Smooth muscle cell (in vitro differentiated cells): ENCODE results near the gene MYO18B. TPM values are rescaled to one million over a fixed set of nuclear protein-coding genes. Genes with fewer than 3 reads are reported as not detected.

Experiments used
- DNase-seq: peaks from one replicate; lab custom pipeline; 2025; ENCODE audit not compliant: unreplicated experiment; lab: John Stamatoyannopoulos, UW
- H2AFZ ChIP-seq: fragments of 200-600 bp; sonication (generic); 2 replicates; pipeline ENCODE4 v1.6.0; 2016; ENCODE audit warnings: antibody characterized with exemption, low read depth, mild to moderate bottlenecking
- H3F3A ChIP-seq: fragments of 200-600 bp; sonication (generic); 2 replicates; pipeline ENCODE4 v1.6.0; 2017; ENCODE audit warnings: antibody characterized with exemption, low read depth
- H3K27ac ChIP-seq: fragments of 200-600 bp; sonication (generic); 2 replicates; pipeline ENCODE4 v1.5.1; 2016; ENCODE audit warnings: low read depth, mild to moderate bottlenecking
- H3K27me3 ChIP-seq: fragments of 200-600 bp; sonication (generic); 2 replicates; pipeline ENCODE4 v1.6.1; 2016; ENCODE audit warnings: low read depth, mild to moderate bottlenecking
- H3K36me3 ChIP-seq: fragments of 200-600 bp; sonication (generic); 2 replicates; pipeline ENCODE4 v1.5.1; 2016; ENCODE audit warnings: low read depth
- H3K4me1 ChIP-seq: fragments of 200-600 bp; sonication (generic); 2 replicates; pipeline ENCODE4 v1.5.1; 2016; ENCODE audit warnings: low read depth
- H3K4me2 ChIP-seq: fragments of 200-600 bp; sonication (generic); 2 replicates; pipeline ENCODE4 v1.6.0; 2016; ENCODE audit warnings: mild to moderate bottlenecking
- H3K4me3 ChIP-seq: fragments of 200-600 bp; sonication (generic); 2 replicates; pipeline ENCODE4 v1.5.1; 2016; ENCODE audit warnings: mild to moderate bottlenecking
- H3K79me2 ChIP-seq: fragments of 200-600 bp; sonication (generic); 2 replicates; pipeline ENCODE4 v1.6.0; 2016; ENCODE audit warnings: low read depth, mild to moderate bottlenecking
- H3K9ac ChIP-seq: fragments of 200-600 bp; sonication (generic); 2 replicates; pipeline ENCODE4 v1.6.0; 2016; ENCODE audit warnings: low read depth
- H3K9me3 ChIP-seq: fragments of 200-600 bp; sonication (generic); replicated peaks from 2 replicates; pipeline ENCODE4 v1.5.1; 2016; ENCODE audit warnings: low read depth
- H4K20me1 ChIP-seq: fragments of 200-600 bp; sonication (generic); 2 replicates; pipeline ENCODE4 v1.6.0; 2016; ENCODE audit warnings: low read depth
- WGBS: methylation state at CpG from one replicate; pipeline ENCODE4 v1.1.7; 2016; ENCODE audit warnings: low lambda C conversion rate; 5-methylcytosine and 5-hydroxymethylcytosine counted together
- polyA plus RNA-seq: library from polyadenylated mRNA; unstranded; fragments of >200 nt; fragmentation: Nextera tagmentation; extraction: Ambion mirVana; gene quantifications from 2 replicates; pipeline ENCODE4 v1.2.1, GENCODE V29; 2016
- total RNA-seq: library from RNA; depleted of rRNA; stranded (reverse); fragments of >200 nt; gene quantifications from 2 replicates; pipeline ENCODE4 v1.2.3, GENCODE V29; 2014
- TF ChIP-seq, protein P1 (sequence below): fragments of 200-600 bp; sonication (generic); IDR thresholded peaks from 2 replicates; pipeline ENCODE4 v1.5.1; 2017; ENCODE audit warnings: borderline replicate concordance, mild to moderate bottlenecking, antibody characterized with exemption; ENCODE audit not compliant: insufficient read depth, poor library complexity, severe bottlenecking

Gene MYO18B
- total and polyA plus RNA-seq, 2 experiments from 2014 or later: 0.13 to 1.2 TPM

DNA sequence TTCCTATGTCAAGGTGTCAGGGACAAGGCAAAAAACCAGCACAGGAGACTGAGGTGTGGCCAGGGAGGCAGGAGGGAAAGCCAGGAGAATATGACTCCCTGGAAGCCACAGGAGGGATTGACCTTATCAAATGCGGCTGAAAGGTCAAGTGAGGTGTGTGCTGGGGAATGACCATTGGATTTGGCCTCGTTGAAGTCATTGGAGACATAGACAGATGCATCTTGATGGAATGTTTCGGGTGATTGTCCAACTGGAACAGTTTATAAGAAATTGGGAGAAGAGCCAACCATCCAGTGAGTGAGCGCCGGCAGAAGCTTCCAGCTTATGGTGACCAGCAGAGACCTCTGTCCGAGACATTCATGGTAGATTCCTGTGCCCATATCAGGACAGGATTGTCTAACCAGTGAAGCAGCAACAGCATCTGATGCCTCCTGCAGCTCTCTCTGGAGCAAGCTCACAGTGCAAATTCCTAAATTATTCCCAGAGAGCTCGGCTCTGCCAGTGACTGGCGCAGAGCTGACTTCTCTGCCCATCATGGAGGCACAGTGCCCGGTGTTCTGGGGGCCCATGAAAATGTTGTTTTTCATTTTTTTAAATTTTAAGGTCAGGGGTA is 95.4 kb downstream of the MYO18B start:
- no peaks in the 10 kb centered on the region for H3K9me3 ChIP-seq
- no peaks in the 10 kb centered on the region for H3F3A ChIP-seq

DNA sequence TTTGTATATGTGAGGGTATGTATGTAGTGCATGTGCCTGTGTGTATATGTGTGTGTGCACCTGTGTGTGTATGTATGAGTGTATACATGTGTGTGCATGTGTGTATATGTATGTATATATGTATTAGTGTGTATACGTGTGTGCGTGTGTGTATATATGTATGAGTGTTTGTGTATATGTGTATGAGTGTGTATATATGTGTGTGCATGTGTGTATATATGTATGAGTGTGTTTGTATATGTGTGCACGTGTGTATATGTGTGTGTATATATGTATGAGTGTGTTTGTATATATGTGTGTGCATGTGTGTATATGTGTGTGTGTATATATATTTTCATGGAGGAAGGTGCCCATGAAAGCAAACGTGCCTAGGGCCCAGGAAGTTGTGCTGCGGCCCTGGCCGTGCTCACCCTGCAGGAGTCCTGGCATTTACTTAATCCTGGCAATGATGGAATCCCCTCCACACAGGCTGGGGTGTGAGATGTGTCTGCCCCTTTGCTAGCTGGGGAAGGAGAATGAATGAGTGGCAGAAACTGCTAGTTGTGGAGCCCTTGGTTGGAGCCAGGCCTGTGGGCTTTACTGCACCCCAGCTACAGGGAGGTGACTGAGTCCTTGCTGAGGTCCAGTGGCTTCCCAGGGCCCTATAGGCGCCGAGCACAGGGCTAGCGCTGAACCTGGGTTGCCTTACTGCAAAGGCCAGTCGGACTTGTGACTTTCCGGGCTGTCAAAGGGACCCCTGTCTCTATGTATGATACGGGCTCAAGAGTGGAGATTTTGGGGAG is 97.2 kb downstream of the MYO18B start:
- H3K4me2 ChIP-seq: no peak overlapping the region
- H3K9ac ChIP-seq: no peak overlapping the region
- DNase-seq: no peak
- TF ChIP-seq, protein P1, sequence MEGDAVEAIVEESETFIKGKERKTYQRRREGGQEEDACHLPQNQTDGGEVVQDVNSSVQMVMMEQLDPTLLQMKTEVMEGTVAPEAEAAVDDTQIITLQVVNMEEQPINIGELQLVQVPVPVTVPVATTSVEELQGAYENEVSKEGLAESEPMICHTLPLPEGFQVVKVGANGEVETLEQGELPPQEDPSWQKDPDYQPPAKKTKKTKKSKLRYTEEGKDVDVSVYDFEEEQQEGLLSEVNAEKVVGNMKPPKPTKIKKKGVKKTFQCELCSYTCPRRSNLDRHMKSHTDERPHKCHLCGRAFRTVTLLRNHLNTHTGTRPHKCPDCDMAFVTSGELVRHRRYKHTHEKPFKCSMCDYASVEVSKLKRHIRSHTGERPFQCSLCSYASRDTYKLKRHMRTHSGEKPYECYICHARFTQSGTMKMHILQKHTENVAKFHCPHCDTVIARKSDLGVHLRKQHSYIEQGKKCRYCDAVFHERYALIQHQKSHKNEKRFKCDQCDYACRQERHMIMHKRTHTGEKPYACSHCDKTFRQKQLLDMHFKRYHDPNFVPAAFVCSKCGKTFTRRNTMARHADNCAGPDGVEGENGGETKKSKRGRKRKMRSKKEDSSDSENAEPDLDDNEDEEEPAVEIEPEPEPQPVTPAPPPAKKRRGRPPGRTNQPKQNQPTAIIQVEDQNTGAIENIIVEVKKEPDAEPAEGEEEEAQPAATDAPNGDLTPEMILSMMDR: no peak
- H3K36me3 ChIP-seq: no peaks in the 10 kb centered on the region
- H3K27ac ChIP-seq: no peak overlapping the region
- H3K4me1 ChIP-seq: no peaks in the 10 kb centered on the region
- no peak overlapping the region for H2AFZ ChIP-seq
- H3K27me3 ChIP-seq: no peaks in the 10 kb centered on the region
- H3K79me2 ChIP-seq: no peaks in the 10 kb centered on the region
- H3F3A ChIP-seq: no peaks in the 10 kb centered on the region
- WGBS: 85% methylated on average over 12 of the region's 12 CpGs
- H3K4me3 ChIP-seq: no peak overlapping the region
- H3K9me3 ChIP-seq: no peaks in the 10 kb centered on the region
- no peaks in the 10 kb centered on the region for H4K20me1 ChIP-seq

More for the DNA sequence above, 95.4 kb downstream of the MYO18B start:
- H3K9ac ChIP-seq: no peak overlapping the region
- TF ChIP-seq, protein P1: no peak
- H3K27ac ChIP-seq: no peak overlapping the region
- no peaks in the 10 kb centered on the region for H3K27me3 ChIP-seq
- no peak overlapping the region for H2AFZ ChIP-seq
- no peaks in the 10 kb centered on the region for H3K79me2 ChIP-seq
- no peaks in the 10 kb centered on the region for H4K20me1 ChIP-seq
- H3K36me3 ChIP-seq: no peaks in the 10 kb centered on the region
- DNase-seq: no peak
- no peak overlapping the region for H3K4me2 ChIP-seq
- no peak overlapping the region for H3K4me3 ChIP-seq
- WGBS: 94% methylated on average over 9 of the region's 9 CpGs
- H3K4me1 ChIP-seq: no peaks in the 10 kb centered on the region

DNA sequence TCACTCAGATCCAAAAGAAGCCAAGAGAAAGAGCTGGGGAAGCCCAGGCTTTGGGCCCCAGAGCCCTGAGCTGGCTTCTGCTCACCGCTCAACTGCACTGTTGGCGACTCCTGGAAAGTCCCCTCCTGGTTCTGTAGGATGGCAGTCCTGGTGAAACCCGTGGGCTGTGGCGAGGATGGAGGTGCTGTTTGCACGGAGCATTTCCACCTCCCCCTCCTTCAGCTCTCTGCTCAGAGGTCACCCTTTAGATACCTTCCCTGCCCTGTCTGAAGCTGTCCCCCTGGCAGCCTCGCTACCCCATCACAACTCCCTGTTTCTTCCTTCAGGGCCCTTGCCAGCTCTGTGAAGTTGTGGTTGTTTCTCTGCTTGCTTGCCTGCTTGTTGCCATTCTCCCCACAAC is 97.8 kb downstream of the MYO18B start:
- no peak overlapping the region for H3K4me3 ChIP-seq
- H3K36me3 ChIP-seq: no peaks in the 10 kb centered on the region
- H4K20me1 ChIP-seq: no peaks in the 10 kb centered on the region
- H2AFZ ChIP-seq: no peak overlapping the region
- no peaks in the 10 kb centered on the region for H3K4me1 ChIP-seq
- no peaks in the 10 kb centered on the region for H3K9me3 ChIP-seq
- no peak overlapping the region for H3K4me2 ChIP-seq
- TF ChIP-seq, protein P1: no peak
- H3K27ac ChIP-seq: no peak overlapping the region
- DNase-seq: no peak
- H3K79me2 ChIP-seq: no peaks in the 10 kb centered on the region
- 90% methylated on average over 6 of the region's 6 CpGs for WGBS
- no peaks in the 10 kb centered on the region for H3K27me3 ChIP-seq
- no peak overlapping the region for H3K9ac ChIP-seq
- no peaks in the 10 kb centered on the region for H3F3A ChIP-seq

DNA sequence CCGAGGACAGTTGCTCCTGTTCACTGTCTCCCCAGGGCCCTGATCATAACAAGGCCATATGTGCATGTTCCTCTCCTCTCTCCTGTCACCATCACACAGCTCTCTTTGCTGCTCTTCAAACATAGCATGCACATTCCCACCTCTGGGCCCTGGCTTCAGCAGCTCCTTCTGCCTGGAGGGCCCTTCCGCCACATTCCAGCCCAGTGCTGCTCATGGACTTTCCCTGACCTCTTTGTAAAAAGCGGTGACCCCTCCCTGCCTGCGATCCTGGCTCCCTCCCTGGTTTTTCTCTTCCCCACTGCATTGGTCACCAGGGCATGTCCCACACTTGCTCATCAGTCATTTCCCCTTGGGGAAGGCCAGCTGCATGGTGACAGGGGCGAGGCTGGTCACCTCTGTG is 98.2 kb downstream of the MYO18B start:
- Histone ChIP-seq H3K4me2 (no peak overlapping the region), H3K4me1 (no peaks in the 10 kb centered on the region), H3K27me3 (no peaks in the 10 kb centered on the region), H4K20me1 (no peaks in the 10 kb centered on the region), H3F3A (no peaks in the 10 kb centered on the region), H3K79me2 (no peaks in the 10 kb centered on the region), H2AFZ (no peak overlapping the region), H3K9ac (no peak overlapping the region), H3K9me3 (no peaks in the 10 kb centered on the region), H3K4me3 (no peak overlapping the region), H3K36me3 (no peaks in the 10 kb centered on the region), H3K27ac (no peak overlapping the region)
- no peak for DNase-seq
- 80% methylated on average over 5 of the region's 5 CpGs for WGBS
- TF ChIP-seq, protein P1: no peak
